RKO (cell line): ENCODE data around the gene CSKMT.
"Not testable (repeated sequence)": the region's sequence is repeated elsewhere in the genome, so short reads cannot be mapped to it uniquely, and the experiment has no call there.

Source experiments
- DNase-seq: peaks from one replicate; pipeline ENCODE4 v3.0.0-alpha.2; 2016; ENCODE audit warnings: low spot score

The CSKMT gene

DNA sequence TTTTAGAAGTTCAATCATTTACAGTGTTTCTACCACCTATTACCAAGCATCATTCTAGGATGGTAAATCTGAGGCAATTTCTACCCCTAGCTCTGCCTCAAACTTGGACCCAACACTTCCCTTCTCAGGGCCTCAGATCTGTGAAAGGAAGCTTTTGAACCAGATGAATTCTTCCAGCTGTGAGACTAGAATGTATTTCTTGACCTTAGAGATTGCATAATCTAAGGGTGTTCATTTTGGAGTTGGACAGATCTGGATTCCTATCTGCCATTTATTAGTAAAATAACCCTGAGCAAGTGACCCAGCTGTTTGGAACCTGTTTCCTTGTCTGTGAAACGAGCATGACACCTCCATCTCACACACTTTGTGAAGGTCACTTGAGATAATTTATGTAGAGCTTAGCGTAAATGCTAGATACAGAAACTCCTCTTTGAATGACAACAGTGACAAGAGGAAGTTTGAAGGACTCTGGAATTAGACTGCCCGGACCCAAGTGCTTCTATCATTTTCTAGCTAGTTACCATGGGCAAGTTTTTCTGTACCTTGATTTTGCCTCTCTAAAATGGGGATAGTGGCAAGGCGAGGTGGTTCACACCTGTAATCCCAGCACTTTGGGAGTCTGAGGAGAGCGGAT lies 8.2 kb upstream of the CSKMT start:
- no peak for DNase-seq

DNA sequence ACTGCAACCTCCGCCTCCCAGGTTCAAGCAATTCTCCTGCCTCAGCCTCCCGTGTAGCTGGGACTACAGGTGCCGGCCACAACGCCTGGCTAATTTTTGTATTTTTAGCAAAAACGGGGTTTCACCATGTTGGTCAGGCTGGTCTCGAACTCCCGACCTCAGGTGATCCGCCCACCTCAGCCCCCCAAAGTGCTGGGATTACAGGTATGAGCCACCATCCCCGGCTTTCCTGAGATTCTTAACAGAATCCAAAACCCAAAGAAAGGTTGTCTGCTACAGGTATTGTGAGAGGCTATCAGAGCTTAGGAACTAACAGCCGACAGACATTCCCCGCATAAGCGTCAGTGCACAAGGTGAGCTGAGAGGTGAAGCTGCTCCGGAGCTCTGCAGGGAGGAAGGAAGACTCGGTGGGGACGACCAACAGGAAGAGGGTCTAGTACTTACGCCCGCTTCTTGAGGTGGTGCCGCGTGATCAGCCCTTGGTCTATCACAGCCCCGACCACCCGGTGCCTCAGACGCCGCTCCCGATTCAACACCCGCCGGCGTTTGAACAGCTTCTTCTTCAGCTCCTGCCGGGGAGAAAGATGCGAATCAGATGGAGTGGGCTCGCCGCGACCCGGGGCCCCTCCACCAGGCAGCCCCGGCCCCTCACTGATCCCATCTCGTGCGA lies 572 bp upstream of the CSKMT start:
- peak; percentile 70 for DNase-seq

DNA sequence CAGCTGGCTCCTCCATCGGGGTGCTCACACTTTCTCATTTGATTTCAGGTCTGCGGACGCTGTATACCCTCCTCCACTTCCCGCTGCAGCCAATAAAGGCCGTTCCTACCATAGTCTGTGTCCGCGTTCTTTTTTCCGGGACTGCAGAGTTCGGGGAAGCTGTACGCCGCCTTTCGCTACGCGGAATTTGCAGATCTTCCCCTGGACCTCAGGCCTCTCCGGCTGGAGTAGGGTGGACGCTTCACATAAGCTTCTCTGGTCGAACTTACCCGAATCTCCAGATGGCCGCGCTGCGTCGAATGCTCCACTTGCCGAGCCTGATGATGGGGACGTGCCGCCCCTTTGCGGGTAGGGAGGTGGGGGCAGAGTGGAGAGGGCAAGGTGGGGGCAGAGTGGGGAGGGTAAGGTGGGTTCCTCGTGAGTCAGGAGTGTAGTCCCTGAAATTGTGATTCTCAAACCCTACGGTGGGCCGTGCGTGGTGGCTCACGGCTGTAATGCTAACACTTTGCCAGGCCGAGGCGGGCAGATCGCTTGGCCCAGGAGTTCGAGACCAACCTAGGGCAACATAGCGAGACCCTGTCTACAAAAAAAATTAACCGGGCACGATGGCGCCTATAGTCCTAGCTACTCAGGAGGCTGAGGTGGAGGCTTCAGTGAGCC lies 617 bp downstream of the CSKMT start:
- peak; percentile 70 for DNase-seq

DNA sequence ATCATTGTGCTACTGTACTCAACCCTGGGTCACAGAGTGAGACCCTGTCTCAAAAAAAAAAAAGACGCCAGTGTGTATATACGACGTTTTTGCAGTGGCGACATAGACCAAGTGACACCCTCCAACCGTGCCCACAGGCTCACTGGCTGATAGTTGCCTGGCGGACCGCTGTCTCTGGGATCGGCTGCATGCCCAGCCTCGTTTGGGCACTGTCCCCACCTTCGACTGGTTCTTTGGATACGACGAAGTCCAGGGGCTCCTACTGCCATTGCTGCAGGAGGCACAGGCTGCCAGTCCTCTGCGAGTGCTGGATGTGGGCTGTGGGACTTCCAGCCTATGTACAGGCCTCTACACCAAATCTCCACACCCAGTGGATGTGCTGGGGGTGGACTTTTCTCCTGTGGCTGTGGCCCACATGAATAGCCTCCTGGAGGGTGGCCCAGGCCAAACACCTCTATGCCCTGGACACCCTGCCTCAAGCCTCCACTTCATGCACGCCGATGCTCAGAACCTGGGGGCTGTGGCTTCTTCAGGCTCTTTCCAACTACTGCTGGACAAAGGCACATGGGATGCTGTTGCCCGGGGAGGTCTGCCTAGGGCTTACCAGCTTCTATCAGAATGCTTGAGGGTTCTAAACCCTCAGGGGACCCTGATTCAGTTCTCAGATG lies 1.3 kb downstream of the CSKMT start:
- DNase-seq = no peak

DNA sequence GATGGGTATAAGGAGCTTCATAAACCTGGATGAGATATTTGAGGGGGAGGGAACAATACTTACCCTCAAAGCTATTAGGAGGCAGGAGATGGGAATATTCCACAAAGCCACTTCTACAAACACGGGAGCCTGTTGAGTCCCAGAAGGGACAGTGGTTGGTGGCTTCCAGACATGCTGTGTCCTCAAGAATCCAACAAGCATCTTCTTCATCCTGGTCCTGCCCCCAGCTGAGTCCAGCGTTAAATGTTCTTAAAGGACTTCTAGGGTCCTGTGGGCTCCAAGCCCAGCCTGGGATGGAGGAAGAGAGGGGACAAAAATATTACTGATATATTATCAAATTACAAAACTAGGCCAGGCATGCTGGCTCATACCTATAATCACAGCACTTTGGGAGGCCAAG lies 2.3 kb downstream of the CSKMT start:
- DNase-seq = no peak

DNA sequence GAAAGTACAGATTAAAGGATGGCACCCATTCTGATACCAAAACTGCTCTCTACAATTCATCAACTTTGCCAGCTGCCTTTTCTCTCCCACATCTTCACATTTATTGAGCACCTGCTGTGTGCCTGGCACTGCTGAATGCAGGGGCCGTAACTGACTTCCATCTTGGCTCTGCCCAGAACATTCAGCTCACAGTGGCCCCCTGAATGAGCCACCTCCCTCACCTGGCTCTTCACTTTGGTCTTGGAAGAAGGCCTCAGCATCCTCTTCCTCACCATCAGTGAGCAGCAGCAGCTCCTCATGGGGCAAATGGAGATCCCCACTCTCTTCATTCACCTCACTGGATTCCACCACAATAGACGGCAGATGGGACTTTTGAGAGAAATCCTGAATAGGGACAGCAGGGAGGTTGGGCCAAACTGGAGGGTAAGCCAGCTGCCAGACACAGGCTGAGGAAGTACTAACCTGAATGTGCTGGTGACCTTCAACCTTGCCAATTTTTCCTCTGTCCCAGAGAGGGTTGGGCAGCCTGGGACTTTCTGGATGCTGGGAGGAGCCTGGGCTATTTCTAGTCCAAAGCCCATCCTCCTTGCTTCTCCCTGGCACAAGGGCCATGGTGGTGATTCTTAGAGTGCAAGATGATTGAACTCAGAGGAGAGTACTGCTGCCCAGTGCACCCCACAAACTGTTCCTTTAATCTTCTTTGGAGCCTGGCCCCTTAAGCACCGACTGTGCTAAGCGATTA lies 4.5 kb downstream of the CSKMT start:
- peak; percentile 57 for DNase-seq

DNA sequence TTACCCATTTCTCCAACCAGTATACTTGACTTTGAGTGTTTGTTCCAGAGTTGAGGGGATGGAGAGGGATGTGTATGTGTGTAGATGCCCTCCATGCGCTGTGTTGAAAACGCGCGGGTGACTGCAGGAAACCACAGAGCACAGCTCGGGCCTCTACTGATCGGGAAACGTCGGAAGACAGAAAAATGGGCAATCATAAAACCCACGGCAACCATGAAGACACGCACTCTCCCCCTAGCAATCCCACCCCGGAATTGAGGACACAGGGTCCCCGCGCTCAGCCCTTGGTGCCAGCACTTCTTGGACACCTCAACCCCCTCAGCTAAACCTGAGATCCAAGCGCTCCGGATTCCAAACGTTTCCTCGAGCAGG lies 6.1 kb downstream of the CSKMT start:
- peak; percentile 52 for DNase-seq

DNA sequence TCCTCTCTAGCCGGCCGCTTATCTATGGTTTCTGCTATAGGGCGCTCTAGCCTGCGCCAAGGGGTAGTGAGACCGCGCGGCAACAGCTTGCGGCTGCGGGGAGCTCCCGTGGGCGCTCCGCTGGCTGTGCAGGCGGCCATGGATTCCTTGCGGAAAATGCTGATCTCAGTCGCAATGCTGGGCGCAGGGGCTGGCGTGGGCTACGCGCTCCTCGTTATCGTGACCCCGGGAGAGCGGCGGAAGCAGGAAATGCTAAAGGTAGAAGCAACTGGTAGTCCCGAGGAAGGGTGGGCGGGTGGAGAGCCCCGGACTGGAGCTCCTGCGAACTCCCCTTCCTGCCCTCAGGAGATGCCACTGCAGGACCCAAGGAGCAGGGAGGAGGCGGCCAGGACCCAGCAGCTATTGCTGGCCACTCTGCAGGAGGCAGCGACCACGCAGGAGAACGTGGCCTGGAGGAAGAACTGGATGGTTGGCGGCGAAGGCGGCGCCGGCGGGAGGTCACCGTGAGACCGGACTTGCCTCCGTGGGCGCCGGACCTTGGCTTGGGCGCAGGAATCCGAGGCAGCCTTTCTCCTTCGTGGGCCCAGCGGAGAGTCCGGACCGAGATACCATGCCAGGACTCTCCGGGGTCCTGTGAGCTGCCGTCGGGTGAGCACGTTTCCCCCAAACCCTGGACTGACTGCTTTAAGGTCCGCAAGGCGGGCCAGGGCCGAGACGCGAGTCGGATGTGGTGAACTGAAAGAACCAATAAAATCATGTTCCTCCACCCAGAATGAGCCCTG lies 6.7 kb downstream of the CSKMT start, which contains the start of the genes LBHD1 and UQCC3:
Gene LBHD1 (minus strand): TSS at position 660 of the 782 bp plus-strand sequence. CDS start 2,236 bp downstream, outside the sequence.
Gene UQCC3 (plus strand): TSS at position 66 of the 782 bp plus-strand sequence. CDS start 73 bp downstream, at position 139.
- DNase-seq = peak; percentile 92

DNA sequence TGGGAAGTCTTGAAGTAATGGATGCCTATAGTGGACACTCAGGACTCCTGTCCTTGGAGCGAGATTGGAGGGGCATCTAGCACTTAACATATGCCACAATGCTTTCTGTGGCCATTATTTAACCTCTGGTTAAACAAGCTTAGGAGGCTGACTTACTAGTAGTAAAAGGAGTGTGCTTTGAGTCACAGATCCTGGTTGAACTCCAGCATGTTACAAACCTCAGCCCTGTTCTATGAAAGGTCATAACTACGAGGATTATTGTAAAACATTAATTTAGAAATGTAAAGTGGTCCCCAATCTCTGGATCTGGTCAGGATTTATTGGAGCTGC lies 8.0 kb downstream of the CSKMT start:
- peak; percentile 57 for DNase-seq

DNA sequence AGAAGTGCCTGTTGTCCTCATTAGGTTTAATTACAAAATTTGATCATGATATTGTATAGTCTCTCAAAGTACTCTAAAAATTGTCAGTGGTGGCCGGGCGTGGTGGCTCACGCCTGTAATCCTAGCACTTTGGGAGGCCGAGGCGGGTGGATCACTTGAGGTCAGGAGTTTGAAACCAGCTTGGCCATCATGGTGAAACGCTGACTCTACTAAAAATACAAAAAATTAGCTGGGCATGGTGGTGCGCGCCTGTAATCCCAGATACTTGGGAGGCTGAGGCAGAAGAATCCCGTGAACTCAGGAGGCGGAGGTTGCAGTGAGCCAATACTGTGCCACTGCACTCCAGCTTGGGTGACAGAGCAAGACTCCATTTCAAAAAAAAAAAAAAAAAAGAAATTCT lies 10.3 kb downstream of the CSKMT start:
- not testable (repeated sequence) for DNase-seq

DNA sequence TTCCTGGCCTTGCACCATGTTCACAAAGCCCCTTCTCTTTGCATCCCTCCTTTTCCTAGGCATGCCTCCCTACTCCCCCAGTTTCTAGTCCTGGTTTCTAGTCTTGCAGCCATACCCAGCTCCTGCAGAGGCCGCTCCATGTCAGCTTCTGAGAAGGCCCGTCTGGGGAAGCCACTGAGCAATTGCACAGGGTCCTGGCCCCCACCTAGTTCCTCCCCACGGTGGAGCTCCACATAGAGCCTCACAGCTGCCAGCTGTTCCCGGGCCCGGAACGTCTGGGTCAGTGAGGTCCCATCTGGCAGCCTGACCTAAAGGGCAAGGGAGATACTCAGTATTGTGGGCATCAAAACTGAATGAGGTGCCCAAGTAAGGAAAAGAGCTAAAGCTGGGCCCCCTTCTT lies 11.6 kb downstream of the CSKMT start:
- DNase-seq = no peak

DNA sequence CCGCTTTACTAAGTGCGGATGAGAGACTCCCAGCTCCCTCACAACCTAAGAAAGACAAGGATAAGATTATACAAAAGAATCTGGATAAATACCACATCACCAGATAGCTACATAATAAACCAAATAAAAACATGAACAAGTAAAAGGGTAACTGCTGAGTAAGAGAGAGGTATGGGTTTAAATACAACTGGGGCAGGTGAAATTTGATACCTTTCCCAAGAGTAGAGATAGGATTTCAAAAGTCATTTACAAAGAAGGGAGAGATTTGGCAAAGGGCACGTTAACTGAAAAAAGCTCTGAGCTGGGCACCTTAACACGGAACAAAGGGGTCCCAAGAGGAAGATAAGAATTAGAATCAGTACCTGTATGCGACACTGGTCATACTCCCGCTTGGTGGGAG lies 12.0 kb downstream of the CSKMT start:
- no peak for DNase-seq

DNA sequence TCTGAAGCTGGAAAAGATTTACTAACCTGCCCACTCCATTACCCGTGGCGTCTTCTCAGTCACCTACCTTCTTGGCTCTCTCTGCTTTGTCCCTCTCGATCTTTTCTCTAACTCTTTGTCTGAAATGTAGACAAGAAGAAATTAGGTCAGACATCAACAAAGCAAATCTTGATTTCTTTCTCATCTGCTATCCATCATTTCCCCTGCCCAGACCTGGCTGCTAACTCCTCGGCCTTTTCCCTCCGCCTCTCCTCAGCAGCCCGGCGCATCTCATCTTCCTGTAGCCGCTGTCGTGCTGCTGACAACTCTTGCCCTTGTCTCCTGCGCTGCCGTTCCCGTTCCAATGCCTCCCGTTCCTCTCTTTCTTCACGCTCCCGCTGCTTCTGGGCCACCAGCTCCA lies 12.6 kb downstream of the CSKMT start:
- no peak for DNase-seq

DNA sequence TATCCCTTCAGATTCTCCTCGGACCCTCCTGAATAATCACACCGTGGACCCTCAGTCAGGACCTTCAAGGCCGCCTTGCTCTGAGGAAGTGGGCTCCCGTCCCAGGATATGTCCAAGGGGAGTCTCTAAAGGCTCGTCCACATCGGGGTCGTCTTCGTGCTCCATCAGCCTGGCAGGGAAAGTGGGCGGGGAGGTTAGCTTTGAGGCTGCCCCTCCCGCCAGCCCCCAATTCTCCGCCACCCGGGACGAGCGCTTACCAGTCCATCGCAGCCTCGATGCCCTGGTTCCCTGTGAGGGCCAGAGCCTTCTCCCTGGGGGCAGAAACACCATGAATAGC lies 13.3 kb downstream of the CSKMT start:
- DNase-seq = no peak

DNA sequence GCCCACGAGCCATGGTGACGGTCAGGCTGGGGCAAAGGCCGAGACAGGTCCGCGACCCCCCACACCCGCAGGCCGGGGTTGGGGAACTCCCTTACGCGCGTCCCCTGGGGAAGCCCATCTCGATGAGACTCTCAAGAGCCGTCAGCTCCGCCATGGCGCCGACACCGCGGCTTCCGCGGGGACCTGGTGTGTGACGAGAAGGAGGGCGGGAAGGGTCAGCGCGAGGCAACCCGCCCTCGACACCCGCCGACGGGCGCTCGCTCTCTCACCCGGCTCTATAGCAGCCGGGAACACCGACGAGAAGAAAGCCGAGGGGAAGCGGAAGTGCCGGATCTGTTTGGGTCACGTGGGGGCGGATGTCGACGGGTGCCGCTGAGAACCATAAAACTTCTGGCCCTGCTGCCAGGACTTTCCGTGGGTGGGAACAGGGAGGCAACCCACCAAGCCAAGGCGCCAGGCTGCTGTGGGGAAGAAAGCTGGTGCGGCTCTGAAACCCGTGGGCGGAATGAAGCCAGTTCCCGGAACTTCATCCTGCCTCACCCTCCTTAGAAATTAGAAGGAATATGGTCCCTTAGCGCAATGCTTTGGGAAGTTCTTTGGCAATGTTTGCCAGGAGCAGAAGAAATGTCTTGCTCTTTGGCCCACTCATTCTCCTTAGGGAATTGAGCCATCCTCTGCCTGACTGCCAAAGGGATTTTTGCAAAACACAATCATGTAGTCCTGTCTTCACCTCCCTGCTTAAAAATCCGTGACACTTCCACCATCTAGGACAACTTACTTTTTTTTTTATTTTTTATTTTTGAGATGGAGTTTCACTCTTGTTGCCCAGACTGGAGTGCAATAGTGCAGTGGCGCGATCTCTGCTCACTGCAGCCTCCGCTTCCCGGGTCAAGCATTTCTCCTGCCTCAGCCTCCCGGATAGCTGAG lies 13.9 kb downstream of the CSKMT start, which contains the start of gene UBXN1:
Gene UBXN1 (minus strand): TSS at position 304 of the 927 bp plus-strand sequence. CDS start 150 bp downstream, at position 154.
- peak; percentile 93 for DNase-seq

DNA sequence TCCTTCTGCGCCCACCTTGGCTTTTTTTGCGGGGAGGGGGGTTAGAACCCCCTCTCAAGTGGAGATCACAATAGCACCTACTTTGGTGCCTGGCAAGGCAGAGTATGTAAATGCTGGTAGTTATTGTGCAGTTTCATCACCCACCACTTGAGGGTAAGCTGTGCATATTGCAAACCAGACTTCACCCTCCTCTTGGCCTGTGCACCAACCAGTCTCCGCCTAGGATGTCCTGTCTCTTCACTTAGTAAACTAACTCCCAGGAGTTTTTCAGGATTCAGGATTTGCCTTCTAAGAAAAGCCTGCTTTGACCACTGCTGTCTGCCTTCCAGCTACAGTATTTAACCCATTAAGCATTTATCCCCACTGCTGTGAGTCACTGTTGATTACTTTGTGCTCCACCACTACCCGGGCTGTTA lies 15.7 kb downstream of the CSKMT start:
- peak; percentile 91 for DNase-seq

DNA sequence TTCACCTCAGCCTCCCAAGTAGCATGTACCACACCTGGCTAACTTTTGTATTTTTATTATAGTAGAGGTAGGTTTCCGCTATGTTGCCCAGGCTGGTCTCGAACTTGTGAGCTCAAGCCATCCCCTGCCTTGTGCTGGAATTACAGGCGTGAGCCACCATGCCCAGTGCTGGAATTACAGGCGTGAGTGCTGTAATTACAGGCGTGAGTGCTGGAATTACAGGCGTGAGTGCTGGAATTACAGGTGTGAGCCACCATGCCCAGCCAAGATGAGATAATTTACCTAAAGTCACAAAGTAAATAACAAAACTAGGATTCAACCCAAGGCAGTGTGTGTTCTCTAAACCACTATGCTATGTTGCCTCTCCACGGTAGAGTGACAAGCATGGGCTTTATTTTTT lies 17.4 kb downstream of the CSKMT start:
- DNase-seq = no peak

DNA sequence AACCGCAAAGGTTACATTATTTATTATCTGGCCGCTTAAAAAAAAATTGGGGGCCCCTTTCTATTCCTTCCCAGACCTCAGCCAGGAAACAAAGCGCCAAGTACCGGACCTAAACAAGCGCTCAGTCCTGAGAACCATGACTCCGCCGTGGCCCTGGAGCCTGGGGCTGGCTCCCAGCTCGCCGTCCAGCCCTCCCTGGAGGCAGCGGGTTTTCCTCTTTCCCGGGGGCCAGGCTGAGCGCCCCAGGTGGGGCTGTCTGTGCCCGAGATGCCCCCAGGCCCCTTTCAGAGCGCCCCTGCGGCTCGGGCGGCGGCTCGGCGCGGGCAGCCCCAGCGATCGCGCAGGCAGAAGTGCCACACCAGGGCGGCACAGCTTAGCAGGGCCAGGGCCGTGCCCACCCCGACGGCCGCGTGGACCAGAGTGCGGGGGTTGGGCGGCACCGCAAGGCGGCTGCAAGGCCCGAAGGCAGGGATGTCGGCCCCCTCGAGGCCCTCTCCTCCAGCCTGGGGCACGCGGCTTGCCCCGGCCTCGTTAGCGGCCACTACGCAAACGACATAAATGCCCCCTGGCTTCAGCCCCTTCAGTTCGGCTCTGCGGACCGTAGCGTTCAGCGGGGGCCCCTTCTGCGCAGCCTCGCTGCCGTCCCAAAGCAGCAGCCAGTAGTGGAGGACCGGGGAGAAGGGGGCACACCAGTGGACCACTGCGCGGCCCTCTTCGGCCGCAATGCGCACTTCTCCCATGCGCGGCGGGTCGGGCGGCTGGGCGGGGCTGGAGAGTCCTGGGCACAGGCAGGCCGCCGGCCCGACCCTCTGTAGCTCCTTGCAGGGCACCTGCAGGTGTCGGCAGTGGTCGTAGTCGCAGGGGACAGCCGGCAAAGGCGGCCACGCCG lies 22.6 kb downstream of the CSKMT start:
- DNase-seq = no peak

DNA sequence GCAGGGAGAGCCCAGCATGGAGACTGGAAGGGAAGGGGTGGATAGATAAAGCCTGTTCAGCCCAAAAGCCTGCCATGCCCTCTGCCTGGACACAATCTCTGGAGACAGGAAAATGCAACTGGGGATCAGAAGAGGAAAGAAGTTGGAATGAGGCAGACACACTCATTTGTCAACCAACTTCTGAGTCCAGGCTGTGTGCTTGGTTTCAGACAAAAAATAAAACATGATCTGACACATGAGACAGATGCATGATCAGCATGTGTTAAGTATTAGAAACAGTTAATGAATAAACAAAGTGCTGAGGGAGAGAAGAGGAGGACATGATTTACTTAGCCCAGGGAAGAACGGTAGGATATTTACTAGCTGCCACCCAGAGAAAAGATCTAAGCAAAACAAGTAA lies 23.4 kb downstream of the CSKMT start:
- no peak for DNase-seq
